Measurements from ENCODE around the gene TRIM31. TPM values are rescaled to one million over a fixed set of nuclear protein-coding genes. Genes with fewer than 3 reads are reported as not detected.
"Not testable (repeated sequence)": the region's sequence is repeated elsewhere in the genome, so short reads cannot be mapped to it uniquely, and the experiment has no call there.

Gene TRIM31
- total and polyA plus RNA-seq, 7 donors, result 0.36 to 133 (median 92.2) TPM; not detected in 2

GRCh38 chr6:30121446-30122366 lies 8.8 kb upstream of the TRIM31 start:
- WGBS, 2 donors, result 85 to 90% methylated on average over 10 of the region's 10 CpGs

GRCh38 chr6:30118691-30119090 lies 5.8 kb upstream of the TRIM31 start:
- DNase-seq; intact Hi-C loops (cut with DNase I); H3K4me3 ChIP-seq; H3K27ac ChIP-seq; H3K9me3 ChIP-seq; H3K36me3 ChIP-seq; H3K4me1 ChIP-seq: not testable (repeated sequence)
- peaks cover 0 to 13% (median 6%) of the 10 kb centered on the region in 3 donors for H3K27me3 ChIP-seq
- WGBS, 2 donors, result 89 to 91% methylated on average over 5 of the region's 5 CpGs

More at GRCh38 chr6:30121446-30122366, 8.8 kb upstream of the TRIM31 start:
- Histone ChIP-seq H3K27me3 (peaks cover 3 to 25% (median 6%) of the 10 kb centered on the region in 3 donors), H3K36me3 (no peaks in the 10 kb centered on the region), H3K9me3 (no peaks in the 10 kb centered on the region), H3K4me1 (no peaks in the 10 kb centered on the region), H3K27ac (no peak overlapping the region), H3K4me3 (no peak overlapping the region)
- intact Hi-C loops (cut with DNase I), result no loop called here
- no peak for DNase-seq
- no peak for TF ChIP-seq EP300 (IDR thresholded peaks at IDR 0.05)

- Histone ChIP-seq H3K9me3 (no peaks in the 10 kb centered on the region), H3K27me3 (peaks cover 0 to 31% (median 15%) of the 10 kb centered on the region in 3 donors), H3K4me3 (no peak overlapping the region), H3K4me1 (no peaks in the 10 kb centered on the region), H3K36me3 (no peaks in the 10 kb centered on the region), H3K27ac (no peak overlapping the region)
- intact Hi-C loops (cut with DNase I), result no loop called here
- no peak for DNase-seq
- 85 to 86% methylated on average over 6 of the region's 6 CpGs for whole genome bisulfite sequencing, 2 donors
- TF ChIP-seq EP300 (IDR thresholded peaks at IDR 0.05), result no peak
- TF ChIP-seq POLR2AphosphoS5 (IDR thresholded peaks at IDR 0.05), result no peak
- no peak for TF ChIP-seq POLR2A (IDR thresholded peaks at IDR 0.05)
- TF ChIP-seq CTCF (IDR thresholded peaks at IDR 0.05), result no peak
Observed at GRCh38 chr6:30116724-30117123, 3.8 kb upstream of the TRIM31 start.

- 65 to 71% methylated on average over 1 of the region's 1 CpG for WGBS, 2 donors
- no peak for DNase-seq
- TF ChIP-seq POLR2AphosphoS5 (IDR thresholded peaks at IDR 0.05), result no peak
- TF ChIP-seq POLR2A (IDR thresholded peaks at IDR 0.05), result no peak
- TF ChIP-seq CTCF (IDR thresholded peaks at IDR 0.05), result no peak
- TF ChIP-seq EP300 (IDR thresholded peaks at IDR 0.05), result no peak
- no peaks in the 10 kb centered on the region for H3K9me3 ChIP-seq
- H3K4me1 ChIP-seq, result no peaks in the 10 kb centered on the region
- no peak overlapping the region for H3K27ac ChIP-seq
- peaks cover 0 to 59% (median 21%) of the 10 kb centered on the region in 3 donors for H3K27me3 ChIP-seq
- H3K4me3 ChIP-seq, result no peak overlapping the region
- no peaks in the 10 kb centered on the region for H3K36me3 ChIP-seq
- intact Hi-C loops (cut with DNase I), result no loop called here
Observed at GRCh38 chr6:30113841-30114240, 951 bp upstream of the TRIM31 start.

- no peak for DNase-seq
- Histone ChIP-seq H3K36me3 (no peaks in the 10 kb centered on the region), H3K4me3 (no peak overlapping the region), H3K27me3 (peaks cover 0 to 67% (median 19%) of the 10 kb centered on the region in 3 donors), H3K27ac (no peak overlapping the region), H3K4me1 (no peaks in the 10 kb centered on the region), H3K9me3 (no peaks in the 10 kb centered on the region)
- WGBS, 2 donors, result 77 to 80% methylated on average over 10 of the region's 10 CpGs
- intact Hi-C loops (cut with DNase I), result no loop called here
- TF ChIP-seq EP300 (IDR thresholded peaks at IDR 0.05) (no peak), CTCF (IDR thresholded peaks at IDR 0.05) (no peak), POLR2AphosphoS5 (IDR thresholded peaks at IDR 0.05) (no peak), POLR2A (IDR thresholded peaks at IDR 0.05) (no peak)
Observed at GRCh38 chr6:30112402-30112994, 392 bp downstream of the TRIM31 start.

All from sigmoid colon (tissue), 7 donors.